ENCODE results near the gene KCNJ18. TPM values are rescaled to one million over a fixed set of nuclear protein-coding genes. Genes with fewer than 3 reads are reported as not detected.
"Not testable (repeated sequence)": the region's sequence is repeated elsewhere in the genome, so short reads cannot be mapped to it uniquely, and the experiment has no call there.

The KCNJ18 gene
- total RNA-seq, 1 donor from 2014 or later, result not detected

DNA sequence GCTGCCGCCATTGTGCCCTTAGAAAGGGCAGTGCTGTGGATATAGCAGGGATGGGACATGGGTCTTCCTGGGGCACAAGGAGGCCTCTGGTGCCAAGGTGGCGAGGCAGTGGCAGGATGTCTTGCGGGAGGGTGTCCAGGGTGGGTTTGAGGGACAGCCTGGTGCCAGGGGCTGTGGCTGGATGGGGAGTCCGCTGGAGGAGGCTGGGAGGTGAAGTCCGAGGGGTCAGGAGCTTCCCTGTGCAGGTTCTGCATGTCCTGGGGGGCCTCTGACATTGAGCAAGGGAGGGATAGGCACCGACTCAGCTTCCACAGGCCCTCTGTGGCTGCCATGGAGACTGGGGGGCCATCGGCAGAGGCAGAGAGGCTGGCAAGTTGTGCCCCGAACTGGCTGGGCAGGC, 9.7 kb downstream of the KCNJ18 start:
- DNase-seq (ENCODE audit: low spot score), result not testable (repeated sequence)

DNA sequence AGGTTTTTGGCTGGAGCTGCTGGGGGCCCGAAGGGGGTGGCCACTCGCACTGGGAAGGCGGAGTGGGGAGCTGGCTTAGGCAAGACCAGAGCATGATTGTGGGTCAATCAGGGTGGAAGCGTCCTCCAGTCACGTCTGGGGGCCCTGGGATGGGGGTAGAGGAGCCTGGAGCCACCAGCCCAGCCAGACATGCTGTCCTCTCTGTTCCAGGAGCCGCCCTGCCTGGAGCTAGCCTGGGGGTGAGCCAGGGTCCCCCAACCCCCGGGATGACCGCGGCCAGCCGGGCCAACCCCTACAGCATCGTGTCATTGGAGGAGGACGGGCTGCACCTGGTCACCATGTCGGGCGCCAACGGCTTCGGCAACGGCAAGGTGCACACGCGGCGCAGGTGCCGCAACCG, 10.2 kb downstream of the KCNJ18 start:
- not testable (repeated sequence) for DNase-seq (ENCODE audit: low spot score)

DNA sequence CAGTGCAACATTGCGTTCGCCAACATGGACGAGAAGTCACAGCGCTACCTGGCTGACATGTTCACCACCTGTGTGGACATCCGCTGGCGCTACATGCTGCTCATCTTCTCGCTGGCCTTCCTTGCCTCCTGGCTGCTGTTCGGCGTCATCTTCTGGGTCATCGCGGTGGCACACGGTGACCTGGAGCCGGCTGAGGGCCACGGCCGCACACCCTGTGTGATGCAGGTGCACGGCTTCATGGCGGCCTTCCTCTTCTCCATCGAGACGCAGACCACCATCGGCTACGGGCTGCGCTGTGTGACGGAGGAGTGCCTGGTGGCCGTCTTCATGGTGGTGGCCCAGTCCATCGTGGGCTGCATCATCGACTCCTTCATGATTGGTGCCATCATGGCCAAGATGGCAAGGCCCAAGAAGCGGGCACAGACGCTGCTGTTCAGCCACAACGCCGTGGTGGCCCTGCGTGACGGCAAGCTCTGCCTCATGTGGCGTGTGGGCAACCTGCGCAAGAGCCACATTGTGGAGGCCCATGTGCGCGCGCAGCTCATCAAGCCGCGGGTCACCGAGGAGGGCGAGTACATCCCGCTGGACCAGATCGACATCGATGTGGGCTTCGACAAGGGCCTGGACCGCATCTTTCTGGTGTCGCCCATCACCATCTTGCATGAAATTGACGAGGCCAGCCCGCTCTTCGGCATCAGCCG, 10.8 kb downstream of the KCNJ18 start:
- DNase-seq (ENCODE audit: low spot score), result not testable (repeated sequence)

DNA sequence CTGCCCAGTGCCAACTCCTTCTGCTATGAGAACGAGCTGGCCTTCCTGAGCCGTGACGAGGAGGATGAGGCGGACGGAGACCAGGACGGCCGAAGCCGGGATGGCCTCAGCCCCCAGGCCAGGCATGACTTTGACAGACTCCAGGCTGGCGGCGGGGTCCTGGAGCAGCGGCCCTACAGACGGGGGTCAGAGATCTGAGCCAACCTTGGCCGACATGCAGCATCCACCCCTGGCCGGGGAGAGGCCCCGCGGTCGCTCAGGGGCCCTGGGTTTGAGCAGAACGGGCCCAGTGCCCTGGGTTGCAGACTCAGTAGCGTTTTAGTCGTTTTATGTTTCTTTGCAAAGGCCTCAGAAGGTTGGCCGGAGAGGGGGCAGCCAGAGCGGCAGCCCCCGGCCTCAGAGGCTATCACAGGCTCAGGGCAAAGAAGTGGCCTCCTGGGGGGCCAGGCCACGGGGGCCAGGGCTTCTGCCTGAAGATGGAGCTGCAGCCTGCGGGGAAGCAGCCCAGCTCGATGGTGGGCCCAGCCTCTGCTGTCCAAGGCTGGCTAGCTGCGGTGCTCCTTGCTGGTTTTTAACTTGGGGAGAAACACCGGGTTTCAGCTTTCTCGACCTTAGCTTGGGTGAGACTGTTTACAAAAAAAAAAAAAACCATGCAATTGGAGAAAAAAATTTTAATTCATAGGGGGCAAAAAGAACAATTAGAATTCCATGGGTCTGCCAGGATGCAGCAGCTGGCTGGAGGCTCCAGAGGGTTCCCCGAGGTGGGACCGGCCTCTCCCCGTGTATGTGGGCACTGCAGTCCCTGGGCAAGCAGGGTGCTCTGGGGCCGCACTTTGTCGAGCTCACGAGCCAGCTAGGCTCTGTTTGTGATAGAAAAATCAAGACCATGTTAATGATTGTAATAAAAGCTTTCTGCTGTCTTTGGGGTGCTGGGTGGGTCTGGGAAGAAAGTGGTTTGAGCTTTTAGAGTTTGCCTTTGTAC, 11.9 kb downstream of the KCNJ18 start:
- DNase-seq (ENCODE audit: low spot score), result peak; percentile 76

DNA sequence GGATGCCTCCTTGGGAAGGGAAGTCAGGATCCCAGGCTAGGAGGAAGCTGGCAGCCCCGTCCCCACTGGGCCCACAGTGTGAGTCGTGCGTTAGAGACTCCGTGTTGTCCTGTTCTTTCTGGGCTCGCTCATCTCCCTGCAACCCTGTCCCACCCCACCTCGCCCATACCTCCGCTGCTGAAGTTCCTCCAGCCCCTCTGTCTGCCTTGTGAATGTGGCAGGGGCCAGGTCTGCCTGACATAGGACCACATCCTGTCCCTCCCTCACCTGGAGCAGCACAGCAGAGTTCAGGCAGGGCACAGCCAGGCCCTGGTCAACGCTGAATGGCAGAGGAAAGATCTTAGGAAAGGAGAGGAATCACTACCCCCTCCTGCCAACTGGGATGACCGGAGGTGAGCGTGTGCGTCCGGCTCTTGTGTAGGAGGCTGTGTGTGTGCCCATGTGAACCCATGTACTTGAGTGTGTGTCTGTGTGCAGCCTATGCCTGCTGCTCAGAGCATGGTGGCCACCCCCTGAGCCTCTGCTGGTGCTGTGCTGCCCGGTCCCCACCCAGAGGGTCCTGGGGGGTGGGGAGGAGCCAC, 12.8 kb downstream of the KCNJ18 start:
- peak; percentile 84 for DNase-seq (ENCODE audit: low spot score)

DNA sequence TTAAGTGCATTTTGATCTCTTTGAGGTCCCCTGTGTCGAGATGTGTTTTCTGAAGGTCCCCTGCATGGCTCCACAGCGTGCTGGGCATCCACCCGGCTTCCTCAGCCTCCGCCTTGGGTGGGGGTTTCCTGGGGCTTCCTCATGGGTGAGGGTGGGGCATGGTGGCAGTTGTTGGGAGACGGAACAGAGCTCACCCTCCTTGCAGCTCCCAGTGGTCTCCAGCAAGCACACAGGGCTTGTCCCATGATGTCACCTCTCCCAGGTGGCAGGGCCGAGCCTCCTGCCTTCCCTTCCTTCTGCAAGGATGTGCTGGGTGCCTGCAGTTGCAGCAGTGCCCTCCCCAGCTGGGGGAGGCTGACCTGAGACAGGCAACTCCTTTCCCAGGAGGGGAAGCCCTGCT, 13.4 kb downstream of the KCNJ18 start:
- peak; percentile 88 for DNase-seq (ENCODE audit: low spot score)

DNA sequence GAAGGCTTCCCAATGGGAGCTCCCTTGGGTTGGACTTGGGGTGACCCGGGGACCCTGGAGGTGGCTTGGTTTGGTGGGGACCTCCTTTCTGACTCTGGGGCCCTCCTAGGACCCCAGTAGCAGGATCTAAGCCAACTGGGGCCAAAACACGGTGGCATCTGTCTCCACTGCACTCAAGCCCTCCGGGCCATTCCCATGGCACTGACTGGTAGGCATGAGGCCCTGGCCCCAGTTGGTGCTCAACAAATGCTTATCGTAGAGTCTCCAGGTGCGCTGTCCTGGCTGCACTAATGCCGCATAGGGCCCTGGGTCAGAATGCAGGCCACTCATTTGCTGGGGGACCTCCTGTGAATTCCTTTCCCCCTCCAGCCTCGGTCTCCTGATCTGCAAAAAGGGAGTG, 14.2 kb downstream of the KCNJ18 start:
- peak; percentile 87 for DNase-seq (ENCODE audit: low spot score)

DNA sequence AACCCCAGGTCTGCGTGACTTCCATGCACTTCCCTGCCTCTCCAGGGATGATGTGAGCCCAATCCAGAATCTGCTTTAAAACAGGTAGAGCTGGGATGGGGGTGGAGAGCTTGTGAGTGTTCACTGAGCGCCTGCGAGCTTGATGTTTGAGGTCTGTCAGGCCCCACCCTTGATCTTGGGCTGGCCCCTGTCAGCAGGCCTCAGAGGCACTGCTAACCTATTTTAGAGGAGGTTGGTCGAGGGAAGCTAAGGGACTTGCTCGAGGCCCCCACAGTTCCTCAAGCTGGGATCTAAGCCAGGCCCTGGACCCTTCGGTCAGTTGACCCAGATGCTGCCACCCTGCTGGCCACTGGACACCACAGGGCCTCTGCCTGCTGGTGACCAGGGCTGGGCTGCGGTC, 14.8 kb downstream of the KCNJ18 start:
- DNase-seq (ENCODE audit: low spot score), result peak; percentile 88

DNA sequence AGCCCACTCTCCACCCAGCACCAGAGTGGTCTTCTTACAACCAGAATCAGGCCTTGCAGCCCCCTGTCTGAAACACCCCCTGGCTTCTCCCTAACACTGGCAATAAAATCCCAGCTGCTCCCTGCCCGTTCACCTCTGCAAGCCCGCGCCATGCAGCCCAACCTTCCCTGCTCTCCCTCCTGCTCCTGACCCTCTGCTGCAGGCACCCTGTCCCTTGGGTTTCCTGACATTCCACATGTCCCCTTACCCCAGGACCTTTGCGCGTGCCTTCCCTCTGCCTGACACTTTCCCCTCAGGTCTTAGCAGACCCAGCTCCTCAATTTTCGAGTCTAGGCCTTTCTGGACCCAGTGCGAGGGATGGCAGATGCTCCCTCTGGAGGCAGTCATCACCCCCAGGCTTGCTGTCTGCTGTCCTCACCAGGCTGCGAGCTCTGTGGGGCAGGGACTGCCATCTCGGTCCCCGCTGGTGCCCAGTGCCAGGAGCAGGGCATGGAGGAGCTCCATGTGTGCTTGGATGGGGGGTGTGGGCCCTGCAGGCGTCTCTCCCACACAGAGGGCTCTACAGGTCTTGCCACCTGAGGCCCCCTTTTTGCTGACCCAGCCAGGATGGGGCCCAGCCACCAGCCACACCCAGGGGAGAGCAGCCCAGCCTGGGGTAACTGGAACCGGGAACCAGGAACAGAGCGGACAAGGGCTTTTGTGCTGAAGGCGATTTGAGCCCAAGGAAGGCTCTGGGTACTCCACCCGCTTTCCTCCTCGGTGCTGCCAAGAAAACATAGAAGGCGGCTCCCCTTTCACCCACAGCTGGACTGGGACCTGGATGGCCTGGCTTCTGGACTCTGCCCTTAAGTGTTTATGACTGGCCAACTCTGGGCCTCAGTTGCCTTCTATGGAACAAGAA, 15.6 kb downstream of the KCNJ18 start:
- peak; percentile 83 for DNase-seq (ENCODE audit: low spot score)

DNA sequence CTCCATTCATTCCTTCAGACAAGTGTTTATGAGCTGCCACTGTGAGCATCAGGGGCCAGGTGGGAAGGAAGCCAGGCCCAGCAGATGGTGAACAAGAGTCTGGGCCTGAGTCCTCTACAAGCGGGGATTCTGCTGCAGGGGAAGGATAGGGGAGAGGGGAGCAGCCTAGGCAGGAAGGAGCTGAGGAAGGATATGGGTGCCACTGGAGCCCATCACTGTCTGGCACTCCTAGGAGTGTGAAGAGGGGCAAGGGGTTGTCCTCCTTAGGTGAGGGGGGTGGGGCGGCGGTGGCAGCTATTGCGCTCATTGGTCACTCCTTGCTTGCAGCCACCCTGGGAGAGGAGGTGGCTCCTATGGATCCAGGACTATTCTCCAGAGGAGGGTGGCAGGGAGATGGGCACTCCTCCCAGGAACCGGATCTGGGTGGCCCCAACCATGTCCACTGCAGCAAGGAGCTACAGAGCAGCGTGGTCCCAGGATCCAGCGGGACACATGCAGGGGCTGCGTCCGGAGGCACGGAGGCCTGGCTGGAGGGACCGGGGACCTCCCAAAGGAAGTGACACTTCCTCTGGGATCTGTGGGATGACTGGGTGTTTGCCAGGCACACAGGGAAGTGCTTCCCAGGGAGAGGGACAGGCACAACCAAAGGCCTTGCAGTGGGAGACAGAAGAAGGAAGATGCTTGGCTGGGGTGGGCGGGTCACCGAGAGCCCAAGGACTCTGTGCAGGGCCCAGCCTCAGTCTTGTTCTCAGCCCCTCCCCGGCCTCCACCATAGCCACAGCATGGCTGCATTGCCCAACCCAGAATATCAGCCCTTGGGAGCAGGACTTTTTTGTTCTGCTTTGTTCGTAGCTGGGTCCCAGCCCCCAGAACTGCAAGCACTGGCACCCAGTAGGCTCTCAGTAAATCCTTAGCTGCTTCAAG, 16.6 kb downstream of the KCNJ18 start:
- DNase-seq (ENCODE audit: low spot score), result peak; percentile 85

DNA sequence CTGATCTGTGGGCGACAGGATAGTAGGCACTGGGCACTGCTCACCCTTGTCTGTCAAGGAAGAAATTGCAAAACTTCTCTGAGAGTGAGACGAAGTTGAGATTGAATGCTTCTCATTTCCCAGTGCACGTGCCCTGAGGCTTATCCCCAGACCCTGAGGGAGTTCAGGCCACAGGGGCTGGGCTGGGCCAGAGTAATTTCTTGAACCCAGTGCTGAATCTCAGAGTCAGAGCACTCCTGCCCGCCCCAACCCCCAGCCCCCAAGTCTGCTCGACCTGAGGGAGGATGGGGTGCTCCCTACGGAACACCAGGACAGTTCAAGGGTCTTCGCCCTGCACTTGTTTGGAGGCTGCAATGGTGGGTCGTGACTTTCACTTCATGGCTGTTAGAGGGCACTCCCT, 17.7 kb downstream of the KCNJ18 start:
- DNase-seq (ENCODE audit: low spot score), result peak; percentile 55

DNA sequence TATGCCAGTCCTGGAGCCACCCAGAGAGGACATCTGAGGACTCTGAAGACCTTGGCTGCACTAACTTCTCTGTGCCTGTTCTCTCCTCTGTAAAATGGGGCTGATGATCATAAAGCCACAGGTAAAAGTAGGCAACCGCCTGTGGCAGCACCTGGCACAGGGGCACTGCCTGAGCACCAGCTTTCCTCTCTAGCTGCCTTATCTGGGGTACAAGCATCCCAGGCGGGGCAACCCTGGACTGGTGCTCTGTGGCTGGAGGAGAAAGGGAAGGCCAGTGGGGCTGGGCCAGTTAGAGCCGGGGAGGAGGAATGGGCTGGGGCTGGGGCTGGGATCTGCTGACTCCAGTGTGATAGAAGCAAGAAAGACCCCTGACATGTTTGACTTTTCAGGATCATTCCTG, 18.2 kb downstream of the KCNJ18 start:
- peak; percentile 41 for DNase-seq (ENCODE audit: low spot score)

DNA sequence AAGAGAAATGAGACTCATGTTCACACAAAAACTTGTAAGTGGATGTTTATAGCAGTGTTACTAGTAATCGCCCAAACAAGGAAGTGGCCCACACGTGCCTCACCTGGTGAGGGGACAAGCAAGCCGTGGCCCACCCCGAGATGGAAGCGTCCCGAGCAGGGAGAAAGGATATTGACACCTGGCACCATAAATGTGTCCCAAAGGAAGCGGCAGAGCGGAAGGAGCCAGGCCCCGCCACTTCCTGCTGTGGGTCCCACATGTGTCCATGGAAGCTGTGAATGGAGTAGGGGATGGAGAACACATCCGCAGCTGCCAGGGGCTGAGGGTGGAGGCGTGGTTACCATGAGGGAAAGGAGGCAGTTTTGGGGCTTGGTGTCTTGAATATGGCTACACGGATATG, 18.9 kb downstream of the KCNJ18 start:
- DNase-seq (ENCODE audit: low spot score), result peak; percentile 82

DNA sequence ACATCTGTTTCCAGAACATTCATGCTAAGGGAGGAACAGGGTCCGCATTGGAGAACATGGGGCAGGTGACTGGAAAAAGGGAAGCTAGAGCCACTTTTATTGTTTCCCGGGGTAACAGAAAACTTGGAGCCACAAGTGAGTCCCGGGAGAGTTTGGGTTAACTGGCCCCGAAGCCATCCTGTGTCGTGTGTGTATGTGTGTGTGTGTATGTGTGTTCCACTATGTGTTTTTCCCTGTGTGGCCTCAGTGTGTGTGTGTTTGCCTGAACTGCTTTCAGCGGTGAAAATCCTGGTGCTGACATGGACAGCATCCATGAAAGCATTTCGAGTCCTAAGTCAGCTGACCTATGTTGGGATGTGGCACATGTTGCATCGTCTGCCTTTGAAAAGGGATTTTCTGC, 20.7 kb downstream of the KCNJ18 start:
- peak; percentile 69 for DNase-seq (ENCODE audit: low spot score)

DNA sequence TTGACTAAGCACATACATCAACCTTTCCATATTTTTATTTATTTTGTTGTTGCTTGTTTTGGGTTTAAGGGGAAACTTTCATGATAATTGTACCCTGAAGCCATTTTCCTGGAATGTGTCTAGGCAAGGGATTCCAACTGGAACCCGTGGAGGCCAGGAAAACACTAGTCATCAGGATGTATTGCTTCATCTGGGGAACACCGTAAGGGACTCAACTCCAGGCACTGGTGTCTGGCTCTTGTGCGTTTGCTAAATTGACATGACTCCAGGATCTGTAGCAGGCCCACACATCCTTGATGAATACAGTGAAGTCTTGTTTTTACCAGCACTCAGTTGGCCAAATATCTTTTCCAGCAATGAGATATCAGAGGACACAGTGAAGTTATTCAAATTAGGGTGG, 21.3 kb downstream of the KCNJ18 start:
- DNase-seq (ENCODE audit: low spot score), result not testable (repeated sequence)

DNA sequence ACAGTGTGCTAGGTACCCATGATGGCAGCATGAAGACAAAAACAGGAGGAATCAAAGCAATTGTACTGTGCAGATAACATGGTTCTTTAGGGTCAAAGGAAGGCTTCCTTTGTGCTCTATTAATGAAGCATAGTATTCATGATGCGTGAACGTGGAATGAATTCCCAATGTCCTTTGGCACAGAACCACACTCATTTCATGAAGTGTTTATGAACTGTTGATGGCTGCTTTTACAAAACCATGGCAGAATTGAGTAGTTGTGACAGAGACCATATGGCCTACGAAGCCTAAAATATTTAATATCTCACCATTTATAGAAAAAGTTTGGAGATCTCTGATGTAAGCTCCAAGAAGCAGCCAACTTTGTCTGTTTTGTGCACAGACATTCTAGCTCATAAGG, 22.4 kb downstream of the KCNJ18 start:
- not testable (repeated sequence) for DNase-seq (ENCODE audit: low spot score)

DNA sequence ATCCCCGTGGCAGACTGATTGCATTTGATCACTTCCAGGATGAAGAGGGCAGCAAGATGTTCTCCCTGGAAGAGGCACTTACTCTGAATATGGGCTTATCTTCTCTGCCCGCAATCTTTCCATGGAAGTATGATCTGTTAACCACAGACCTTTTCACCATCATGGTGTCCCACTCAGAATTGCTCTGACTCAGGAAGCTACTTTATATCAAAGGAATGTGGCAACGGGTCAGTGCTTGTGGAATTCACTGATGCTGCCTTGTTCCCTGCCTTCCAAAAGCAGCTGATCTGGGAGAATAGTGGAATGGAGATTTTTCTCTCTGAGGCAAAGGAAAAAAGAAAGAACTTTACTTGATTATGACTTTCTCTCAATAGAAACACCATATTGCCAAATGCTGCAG, 23.6 kb downstream of the KCNJ18 start:
- DNase-seq (ENCODE audit: low spot score), result not testable (repeated sequence)

DNA sequence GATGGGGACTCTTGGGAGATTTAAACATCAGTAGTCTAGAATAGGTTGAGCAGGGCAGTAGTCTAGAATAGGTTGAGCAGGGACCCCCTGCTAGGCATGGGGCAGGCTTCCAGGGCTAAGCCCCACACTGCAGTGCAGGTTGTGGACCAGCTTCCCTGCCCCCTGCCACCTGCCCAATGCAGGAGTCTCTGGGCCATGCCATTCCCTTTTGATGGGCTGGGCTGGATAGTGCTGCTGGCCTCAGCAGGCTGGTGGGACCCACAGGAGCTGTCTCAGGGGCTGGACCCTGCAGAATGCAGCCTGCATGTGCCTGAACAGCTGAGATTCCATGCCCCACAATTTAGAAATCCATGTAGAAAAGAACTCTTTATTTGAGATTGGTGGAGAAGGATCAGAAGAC, 26.6 kb downstream of the KCNJ18 start:
- peak; percentile 45 for DNase-seq (ENCODE audit: low spot score)

DNA sequence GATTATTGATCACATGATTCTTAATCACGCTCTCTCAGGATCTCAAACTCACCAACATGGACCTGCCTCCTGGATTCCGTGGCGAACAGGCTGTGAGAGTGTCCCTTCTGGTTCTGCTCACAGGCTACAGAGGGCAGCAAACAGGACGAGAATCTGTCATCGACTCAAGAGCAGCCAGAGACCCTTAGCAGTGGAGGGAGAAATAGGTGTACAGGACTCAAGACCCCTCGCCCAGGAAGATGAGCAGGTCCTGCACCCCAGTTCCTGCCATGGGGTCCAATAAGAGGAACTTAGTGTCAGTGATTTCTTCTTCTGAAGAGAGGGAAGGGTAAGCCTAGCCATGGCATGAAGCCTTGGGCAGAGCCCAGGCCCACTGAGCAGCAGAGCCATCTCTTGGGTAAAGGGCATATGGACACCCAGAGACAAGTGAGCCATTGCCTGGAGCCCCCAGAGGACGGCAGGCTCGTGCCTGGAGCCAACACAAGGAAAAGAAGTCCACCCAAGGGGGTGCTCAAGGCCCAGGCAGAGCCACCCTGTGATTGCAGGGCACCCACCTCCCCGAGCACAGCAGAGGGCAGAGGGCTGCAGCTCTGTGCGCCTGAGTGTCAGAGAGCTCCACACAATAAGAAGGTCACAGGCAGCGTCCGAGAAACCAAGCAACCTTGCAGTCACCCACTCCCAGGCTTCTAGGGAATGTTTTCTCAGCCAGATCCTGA, 27.3 kb downstream of the KCNJ18 start:
- peak; percentile 57 for DNase-seq (ENCODE audit: low spot score)

All from mesenteric fat pad (tissue), 1 donor.